ENCODE data around the gene MFN1.

MFN1 gene

DNA sequence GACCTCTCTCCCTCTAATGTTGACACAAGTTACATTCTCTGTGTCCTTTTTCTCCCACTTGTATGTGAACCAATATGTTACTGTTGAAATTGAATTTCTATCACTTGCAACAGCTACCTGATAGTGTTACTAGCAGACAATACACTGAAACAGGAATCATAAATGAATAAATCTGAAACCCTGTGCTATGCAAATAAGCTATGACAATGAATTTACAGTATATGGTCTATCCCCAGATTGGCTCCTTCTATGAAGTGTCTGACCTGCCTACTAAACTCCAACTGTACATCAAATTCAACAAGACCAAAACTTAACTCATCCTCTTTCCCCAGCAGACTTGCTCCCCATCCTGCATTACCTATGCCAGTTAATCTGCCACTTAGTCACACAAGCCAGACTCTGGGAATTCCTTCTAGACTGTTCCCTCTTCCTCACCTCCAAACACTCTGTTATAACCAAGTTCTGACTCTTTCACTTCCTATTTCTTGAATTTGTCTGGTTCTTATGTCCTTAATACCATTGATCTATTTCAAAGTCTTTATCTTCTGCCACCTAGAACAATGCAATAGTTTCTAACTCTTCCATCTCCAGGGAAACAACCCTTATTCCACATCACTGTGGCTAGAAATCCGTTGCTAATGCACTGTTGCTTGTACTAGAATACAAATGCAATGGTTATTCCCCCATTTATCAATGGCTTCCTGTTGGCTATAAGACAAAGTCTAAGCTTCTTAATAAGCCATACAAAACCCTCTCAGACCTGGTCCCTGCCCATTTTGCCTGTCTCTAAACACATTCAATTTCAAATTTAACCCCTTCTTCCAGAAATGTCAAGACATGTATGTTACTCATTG lies 38.1 kb upstream of the MFN1 start:
- no peaks in the 10 kb centered on the region for H3K36me3 ChIP-seq (ENCODE audit: control insufficient read depth, insufficient read depth, low read length)
- H3K27me3 ChIP-seq (ENCODE audit: control insufficient read depth, insufficient read depth, low read length, poor library complexity, severe bottlenecking) = no peaks in the 10 kb centered on the region
- H3K27ac ChIP-seq (ENCODE audit: insufficient read depth, low read depth, low read length, poor library complexity, severe bottlenecking) = no peak overlapping the region
- no peaks in the 10 kb centered on the region for H3K9me3 ChIP-seq (ENCODE audit: control insufficient read depth, low read length)
- no peaks in the 10 kb centered on the region for H3K4me1 ChIP-seq (ENCODE audit: control insufficient read depth, insufficient read depth, low read length)
- WGBS, 2 experiments = 82 to 91% methylated on average over 1 of the region's 1 CpG
- no peak overlapping the region for H3K4me3 ChIP-seq (ENCODE audit: insufficient read depth, low read depth, low read length)

DNA sequence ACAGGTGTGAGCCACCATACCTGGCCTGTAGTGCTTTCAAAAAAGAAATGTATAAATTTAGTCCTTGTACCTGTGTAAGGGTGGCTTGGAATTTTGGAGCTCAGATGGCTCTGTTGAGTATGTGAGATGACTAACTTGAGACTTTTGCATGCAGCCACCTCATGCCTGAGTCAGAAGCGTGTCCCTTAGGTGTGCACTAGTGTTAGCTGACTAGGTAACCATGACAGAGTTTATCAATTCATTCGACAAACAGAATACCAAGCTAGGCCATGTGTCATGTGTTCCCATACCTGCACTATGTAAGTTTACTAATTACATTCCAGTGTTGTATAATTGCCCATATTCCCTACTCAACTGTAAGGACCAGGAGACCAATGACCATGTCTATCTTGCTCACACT lies 28.6 kb upstream of the MFN1 start:
- Histone ChIP-seq H3K9me3 (ENCODE audit: control insufficient read depth, low read length) (no peaks in the 10 kb centered on the region), H3K27me3 (ENCODE audit: control insufficient read depth, insufficient read depth, low read length, poor library complexity, severe bottlenecking) (peaks cover 4% of the 10 kb centered on the region), H3K27ac (ENCODE audit: insufficient read depth, low read depth, low read length, poor library complexity, severe bottlenecking) (no peak overlapping the region), H3K36me3 (ENCODE audit: control insufficient read depth, insufficient read depth, low read length) (no peaks in the 10 kb centered on the region), H3K4me3 (ENCODE audit: insufficient read depth, low read depth, low read length) (no peak overlapping the region), H3K4me1 (ENCODE audit: control insufficient read depth, insufficient read depth, low read length) (no peaks in the 10 kb centered on the region)
- WGBS, 2 experiments = 97 to 98% methylated on average over 2 of the region's 2 CpGs

DNA sequence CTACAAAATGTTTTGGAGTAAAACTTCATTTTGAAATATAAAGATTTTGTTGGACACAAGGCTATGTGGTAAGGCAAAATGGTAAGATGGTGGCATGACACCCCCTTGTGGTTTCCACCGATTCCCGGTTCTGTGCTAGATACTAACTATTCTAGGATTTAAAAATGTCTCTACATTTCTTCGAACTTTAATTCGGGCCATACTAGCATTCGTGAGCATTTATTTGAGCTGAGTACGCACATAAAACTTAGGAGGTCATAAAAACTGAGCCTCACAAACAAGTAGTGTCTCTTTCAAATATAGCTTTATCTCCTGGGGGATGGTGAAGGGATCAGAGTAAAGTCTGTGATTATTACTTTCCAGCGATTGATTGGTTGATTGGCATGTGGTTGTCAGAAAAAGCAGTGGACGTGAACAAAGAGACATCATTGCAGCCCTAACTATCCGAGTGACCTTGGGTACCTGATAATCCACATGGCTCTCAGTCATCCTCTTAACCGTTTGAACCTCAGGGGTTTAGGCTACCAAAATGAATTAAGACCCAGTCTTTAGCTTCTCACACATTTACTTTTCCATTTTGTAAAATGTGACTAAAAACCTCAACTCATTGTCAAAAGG lies 25.7 kb upstream of the MFN1 start:
- Histone ChIP-seq H3K4me1 (ENCODE audit: control insufficient read depth, insufficient read depth, low read length) (peaks cover 7% of the 10 kb centered on the region), H3K4me3 (ENCODE audit: insufficient read depth, low read depth, low read length) (peak overlapping the region; percentile 90), H3K27ac (ENCODE audit: insufficient read depth, low read depth, low read length, poor library complexity, severe bottlenecking) (no peak overlapping the region), H3K36me3 (ENCODE audit: control insufficient read depth, insufficient read depth, low read length) (no peaks in the 10 kb centered on the region), H3K27me3 (ENCODE audit: control insufficient read depth, insufficient read depth, low read length, poor library complexity, severe bottlenecking) (peaks cover 4% of the 10 kb centered on the region), H3K9me3 (ENCODE audit: control insufficient read depth, low read length) (no peaks in the 10 kb centered on the region)
- WGBS, 2 experiments = 64 to 68% methylated on average over 10 of the region's 10 CpGs

DNA sequence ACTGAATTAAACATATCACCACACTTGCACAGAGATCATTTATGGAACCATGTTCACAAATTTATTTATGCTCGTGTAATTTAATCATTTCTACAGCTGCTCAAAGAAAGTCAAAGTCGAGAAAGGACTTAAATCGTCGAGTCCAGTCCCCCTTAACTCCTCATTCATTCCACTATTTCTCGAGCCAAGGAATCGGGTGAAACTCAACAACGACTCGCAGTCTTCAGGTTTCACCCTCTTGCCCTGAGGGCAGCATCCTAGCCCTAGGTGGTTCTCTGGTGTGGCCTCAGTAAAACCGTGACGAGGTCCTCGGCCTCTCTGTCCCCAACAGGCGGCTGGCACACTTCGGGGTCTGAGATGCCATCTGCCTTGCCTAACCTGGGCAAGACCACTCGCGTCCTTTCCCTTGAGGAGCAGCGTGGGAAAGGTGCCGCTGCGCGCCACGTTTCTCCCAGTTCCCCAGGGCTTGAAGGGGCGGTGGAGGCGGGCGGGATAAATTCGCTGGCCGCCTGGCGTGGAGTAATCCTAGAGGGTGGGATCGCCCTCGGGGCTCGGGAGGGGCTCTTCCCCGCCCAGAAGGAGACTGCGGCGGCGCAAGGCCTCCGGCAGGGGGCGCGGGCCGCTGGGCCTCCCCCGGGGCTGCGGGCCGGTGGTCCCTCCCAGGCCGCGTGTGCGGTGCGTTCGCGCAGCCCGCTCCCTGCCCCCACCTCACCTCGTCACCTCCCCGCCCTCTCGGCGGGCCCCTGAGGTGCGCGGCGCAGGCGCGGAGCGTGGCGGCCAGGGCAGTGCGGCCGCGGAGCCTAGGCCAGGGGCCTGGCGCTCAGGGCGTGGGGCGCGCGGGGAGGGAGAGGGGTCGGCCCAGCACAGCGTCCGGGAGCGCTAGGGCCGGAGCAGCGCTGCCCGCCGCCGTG lies 25.0 kb upstream of the MFN1 start, which contains the start of gene ZNF639:
Gene ZNF639, plus strand, starts transcription at position 746 of the 911 bp plus-strand sequence. CDS start 5,263 bp downstream, outside the sequence.
- Histone ChIP-seq H3K4me3 (ENCODE audit: insufficient read depth, low read depth, low read length) (peak within 1 kb of the TSS; percentile 90), H3K36me3 (ENCODE audit: control insufficient read depth, insufficient read depth, low read length) (no peaks in the 10 kb centered on the region), H3K27me3 (ENCODE audit: control insufficient read depth, insufficient read depth, low read length, poor library complexity, severe bottlenecking) (peaks cover 4% of the 10 kb centered on the region), H3K4me1 (ENCODE audit: control insufficient read depth, insufficient read depth, low read length) (peaks cover 7% of the 10 kb centered on the region), H3K9me3 (ENCODE audit: control insufficient read depth, low read length) (no peaks in the 10 kb centered on the region), H3K27ac (ENCODE audit: insufficient read depth, low read depth, low read length, poor library complexity, severe bottlenecking) (peak within 1 kb of the TSS; percentile 60)
- WGBS, 2 experiments = 2 to 3% methylated on average over 75 of the region's 75 CpGs

DNA sequence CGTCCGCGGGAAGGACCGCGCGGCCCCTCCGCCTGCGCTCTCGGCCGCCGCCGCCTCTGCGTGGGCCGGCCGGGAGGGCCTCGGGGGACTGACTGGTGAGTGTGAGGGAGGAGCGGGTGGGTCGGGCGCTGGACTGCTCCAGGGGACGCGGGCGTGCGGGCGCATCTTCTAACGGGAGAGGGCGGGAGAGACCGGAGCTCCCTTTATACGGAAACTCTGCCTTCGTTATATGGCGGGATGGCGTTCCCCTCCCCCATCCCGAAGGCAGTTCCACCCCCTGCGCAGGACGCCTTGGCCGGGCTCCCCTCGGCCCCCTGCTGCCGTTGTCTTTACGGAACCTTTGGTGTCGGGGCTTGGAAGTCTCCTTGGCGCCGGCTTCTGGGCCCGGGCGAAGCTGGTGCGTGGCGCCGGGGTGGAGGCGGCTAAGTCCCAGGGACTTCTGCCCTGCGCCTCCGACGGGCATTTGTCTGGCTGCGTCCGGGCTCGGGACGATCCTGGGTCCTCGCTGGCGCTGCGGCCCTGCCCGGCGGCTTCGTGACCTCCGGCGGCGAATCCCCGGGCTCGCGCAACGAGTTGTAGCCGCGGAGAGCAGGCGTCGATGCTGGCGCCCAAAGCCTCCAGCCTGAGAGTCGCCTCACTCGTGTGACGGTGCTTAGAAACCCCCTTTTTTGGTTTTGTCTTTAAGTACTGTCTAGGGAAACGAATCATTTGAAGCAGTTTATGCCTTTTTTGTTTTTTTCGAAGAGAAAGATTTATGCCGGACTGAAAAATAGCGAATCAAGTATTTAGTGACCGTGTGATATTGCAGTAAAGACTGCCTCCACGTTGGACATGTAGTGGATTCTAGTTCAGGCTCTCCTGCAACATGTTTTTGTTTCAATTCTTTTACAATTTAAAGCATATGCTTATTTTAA lies 24.1 kb upstream of the MFN1 start:
- Histone ChIP-seq H3K9me3 (ENCODE audit: control insufficient read depth, low read length) (no peaks in the 10 kb centered on the region), H3K27ac (ENCODE audit: insufficient read depth, low read depth, low read length, poor library complexity, severe bottlenecking) (peak overlapping the region; percentile 60), H3K4me3 (ENCODE audit: insufficient read depth, low read depth, low read length) (peak overlapping the region; percentile 90), H3K4me1 (ENCODE audit: control insufficient read depth, insufficient read depth, low read length) (peaks cover 7% of the 10 kb centered on the region), H3K27me3 (ENCODE audit: control insufficient read depth, insufficient read depth, low read length, poor library complexity, severe bottlenecking) (peaks cover 4% of the 10 kb centered on the region), H3K36me3 (ENCODE audit: control insufficient read depth, insufficient read depth, low read length) (peaks cover 1% of the 10 kb centered on the region)
- 0% methylated on average over 81 of the region's 81 CpGs for WGBS, 2 experiments

DNA sequence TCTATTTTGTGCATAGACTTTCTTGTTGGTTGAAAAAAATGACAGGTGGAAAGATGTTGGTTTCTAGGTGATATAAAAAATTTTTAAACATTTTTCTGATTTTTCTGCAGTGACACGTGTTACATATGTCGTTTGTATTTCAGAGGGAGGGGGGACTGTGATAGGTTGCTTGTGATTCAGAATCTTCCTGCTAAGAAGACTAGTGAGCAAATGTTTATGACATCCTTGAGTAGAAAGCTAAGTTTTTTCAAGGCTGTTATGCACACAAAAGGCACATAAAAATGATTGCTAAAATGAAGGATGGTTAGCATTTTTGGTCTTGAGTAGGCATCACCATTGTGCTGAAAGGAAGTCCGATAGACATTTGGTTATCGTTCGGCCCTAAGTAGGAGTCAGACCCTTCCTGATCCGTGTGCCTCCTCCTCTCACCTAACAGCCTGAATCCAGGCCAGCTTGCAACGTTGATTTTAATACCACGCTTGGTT lies 23.2 kb upstream of the MFN1 start:
- H3K27ac ChIP-seq (ENCODE audit: insufficient read depth, low read depth, low read length, poor library complexity, severe bottlenecking) = no peak overlapping the region
- H3K36me3 ChIP-seq (ENCODE audit: control insufficient read depth, insufficient read depth, low read length) = peaks cover 9% of the 10 kb centered on the region
- H3K4me1 ChIP-seq (ENCODE audit: control insufficient read depth, insufficient read depth, low read length) = peaks cover 7% of the 10 kb centered on the region
- H3K9me3 ChIP-seq (ENCODE audit: control insufficient read depth, low read length) = no peaks in the 10 kb centered on the region
- WGBS, 2 experiments = 13 to 23% methylated on average over 8 of the region's 8 CpGs
- H3K27me3 ChIP-seq (ENCODE audit: control insufficient read depth, insufficient read depth, low read length, poor library complexity, severe bottlenecking) = peaks cover 4% of the 10 kb centered on the region
- peak overlapping the region; percentile 90 for H3K4me3 ChIP-seq (ENCODE audit: insufficient read depth, low read depth, low read length)

DNA sequence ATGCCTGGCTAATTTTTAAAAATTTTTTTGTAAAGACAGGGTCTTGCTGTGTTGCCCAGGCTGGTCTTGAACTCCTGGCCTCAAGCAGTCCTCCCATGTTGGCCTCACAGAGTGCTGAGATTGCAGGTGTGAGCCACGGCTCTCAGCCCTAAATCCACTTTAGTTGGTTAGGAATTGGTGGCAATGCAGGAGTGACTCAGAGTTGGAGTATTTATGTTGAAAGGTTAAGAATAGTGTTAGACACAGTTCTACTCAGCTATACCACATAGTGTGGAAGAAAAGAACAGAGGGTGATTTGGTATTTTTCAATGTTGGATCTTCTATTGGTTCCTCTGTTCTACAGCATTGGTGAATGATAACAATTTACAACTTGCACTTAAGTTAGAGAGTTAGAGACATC lies 17.1 kb upstream of the MFN1 start:
- Histone ChIP-seq H3K4me1 (ENCODE audit: control insufficient read depth, insufficient read depth, low read length) (no peaks in the 10 kb centered on the region), H3K4me3 (ENCODE audit: insufficient read depth, low read depth, low read length) (no peak overlapping the region), H3K27me3 (ENCODE audit: control insufficient read depth, insufficient read depth, low read length, poor library complexity, severe bottlenecking) (no peaks in the 10 kb centered on the region), H3K27ac (ENCODE audit: insufficient read depth, low read depth, low read length, poor library complexity, severe bottlenecking) (no peak overlapping the region), H3K9me3 (ENCODE audit: control insufficient read depth, low read length) (no peaks in the 10 kb centered on the region), H3K36me3 (ENCODE audit: control insufficient read depth, insufficient read depth, low read length) (peaks cover 57% of the 10 kb centered on the region)
- 94 to 97% methylated on average over 1 of the region's 1 CpG for WGBS, 2 experiments

DNA sequence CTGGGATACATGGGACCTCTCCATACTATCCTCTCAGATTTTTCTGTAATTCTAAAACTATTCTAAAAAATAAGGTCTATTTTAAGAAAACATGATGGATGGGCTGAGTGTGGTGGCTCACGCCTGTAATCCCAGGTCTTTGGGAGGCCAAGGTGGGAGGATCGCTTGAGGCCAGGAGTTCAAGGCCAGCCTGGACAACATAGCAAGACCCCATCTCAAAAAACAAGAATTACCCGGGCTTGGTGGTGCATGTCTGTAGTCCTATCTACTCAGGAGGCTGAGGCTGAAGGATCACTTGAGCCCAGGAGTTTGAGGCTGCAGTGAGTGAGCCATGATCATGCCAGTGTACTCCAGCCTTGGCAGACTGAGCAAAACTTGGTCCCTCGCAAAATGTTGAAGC lies 15.3 kb upstream of the MFN1 start:
- H3K4me3 ChIP-seq (ENCODE audit: insufficient read depth, low read depth, low read length) = no peak overlapping the region
- H3K9me3 ChIP-seq (ENCODE audit: control insufficient read depth, low read length) = no peaks in the 10 kb centered on the region
- H3K27me3 ChIP-seq (ENCODE audit: control insufficient read depth, insufficient read depth, low read length, poor library complexity, severe bottlenecking) = no peaks in the 10 kb centered on the region
- 86 to 96% methylated on average over 4 of the region's 4 CpGs for WGBS, 2 experiments
- H3K4me1 ChIP-seq (ENCODE audit: control insufficient read depth, insufficient read depth, low read length) = no peaks in the 10 kb centered on the region
- H3K36me3 ChIP-seq (ENCODE audit: control insufficient read depth, insufficient read depth, low read length) = peaks cover 60% of the 10 kb centered on the region
- no peak overlapping the region for H3K27ac ChIP-seq (ENCODE audit: insufficient read depth, low read depth, low read length, poor library complexity, severe bottlenecking)

DNA sequence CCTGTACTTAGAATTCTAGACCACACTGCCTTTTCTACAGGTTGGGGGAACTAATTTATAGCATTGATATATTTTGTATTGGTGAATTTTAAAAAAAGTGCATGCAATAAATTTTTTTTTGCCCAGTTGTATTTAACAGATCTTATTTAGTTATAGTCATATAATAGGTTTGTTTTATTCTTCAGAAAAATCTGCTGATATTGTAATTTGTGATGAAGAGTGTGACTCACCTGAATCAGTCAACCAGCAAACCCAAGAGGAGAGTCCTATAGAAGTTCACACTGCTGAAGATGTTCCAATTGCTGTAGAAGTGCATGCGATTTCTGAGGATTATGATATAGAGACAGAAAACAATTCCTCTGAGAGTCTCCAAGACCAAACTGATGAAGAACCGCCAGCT lies 14.4 kb upstream of the MFN1 start:
- no peaks in the 10 kb centered on the region for H3K27me3 ChIP-seq (ENCODE audit: control insufficient read depth, insufficient read depth, low read length, poor library complexity, severe bottlenecking)
- no peak overlapping the region for H3K27ac ChIP-seq (ENCODE audit: insufficient read depth, low read depth, low read length, poor library complexity, severe bottlenecking)
- no peak overlapping the region for H3K4me3 ChIP-seq (ENCODE audit: insufficient read depth, low read depth, low read length)
- H3K36me3 ChIP-seq (ENCODE audit: control insufficient read depth, insufficient read depth, low read length) = peaks cover 60% of the 10 kb centered on the region
- WGBS, 2 experiments = 88 to 99% methylated on average over 2 of the region's 2 CpGs
- no peaks in the 10 kb centered on the region for H3K9me3 ChIP-seq (ENCODE audit: control insufficient read depth, low read length)
- no peaks in the 10 kb centered on the region for H3K4me1 ChIP-seq (ENCODE audit: control insufficient read depth, insufficient read depth, low read length)

Data from ectodermal cell (in vitro differentiated cells).